Lower leg skin (tissue), 3 donors: Measurements from ENCODE around the gene IGSF21.

ENCODE experiments used
- CTCF ChIP-seq, 3 donors: fragments of 450-650 bp; IDR thresholded peaks; one replicate each; pipeline ENCODE4 v1.5.1; 2016; ENCODE audit warnings: antibody characterized with exemption in 3 of 3, mild to moderate bottlenecking in 3 of 3, moderate library complexity in 2 of 3
- POLR2A ChIP-seq, 2 donors: fragments of 450-650 bp; IDR thresholded peaks; one replicate each; pipeline ENCODE4 v1.6.1; 2016 to 2017; ENCODE audit warnings: antibody characterized with exemption in 2 of 2, mild to moderate bottlenecking in 1 of 2, moderate library complexity in 1 of 2

- TF ChIP-seq CTCF (IDR thresholded peaks at IDR 0.05) (no peak), POLR2A (IDR thresholded peaks at IDR 0.05) (no peak)
Observed at GRCh38 chr1:18411820-18412641, 304.4 kb downstream of the IGSF21 start.
